HepG2 (cell line): ENCODE data around the gene PPOX. TPM values are rescaled to one million over a fixed set of nuclear protein-coding genes. Genes with fewer than 3 reads are reported as not detected.
A peak's percentile ranks its signal among the peaks of the same experiment; 100 is the strongest.

ENCODE experiments used
- FLYWCH1 ChIP-seq: sonication (generic); formaldehyde crosslinking; IDR thresholded peaks from 2 replicates; pipeline ENCODE4 v1.8.1; 2023; ENCODE audit warnings: mild to moderate bottlenecking, missing genetic modification reagents
- FOXA1 ChIP-seq, 2 experiments: fragments of 450-650 bp in 1 of 2; sonication (generic) in 1 of 2; formaldehyde crosslinking in 1 of 2; IDR thresholded peaks; 2 replicates each; pipeline versions ENCODE4 v1.4.0 to v1.6.1; 2016 to 2020; ENCODE audit warnings: missing genetic modification reagents in 1 of 2
- TAF1 ChIP-seq: sonication (generic); formaldehyde crosslinking; IDR thresholded peaks from 2 replicates; pipeline ENCODE4 v1.4.0; 2020; ENCODE audit warnings: missing genetic modification reagents
- ZFP90 ChIP-seq: sonication (generic); formaldehyde crosslinking; IDR thresholded peaks from 2 replicates; pipeline ENCODE4 v1.8.0; 2022; ENCODE audit warnings: missing genetic modification reagents, mild to moderate bottlenecking, inconsistent platforms, borderline replicate concordance
- polyA plus RNA-seq, 8 experiments: library from polyadenylated mRNA; depleted of rRNA in 3 of 8; stranded (reverse) in 7 of 8; unstranded in 1 of 8; fragments of >200 nt; fragmentation: Illumina TruSeq in 4 of 8; extraction: Trizol in 4 of 8; gene quantifications; 2 replicates each; pipeline versions ENCODE4 v1.2.1 to v1.2.3, GENCODE V29; 2011 to 2016; ENCODE audit warnings: low read depth in 4 of 8, missing spikeins in 1 of 8, mixed read lengths in 1 of 8; ENCODE audit not compliant: insufficient read depth in 1 of 8
- total RNA-seq, 5 experiments: library from RNA; depleted of rRNA; stranded (reverse); fragments of >200 nt; fragmentation: Illumina TruSeq; extraction: Trizol; gene quantifications; 2 replicates each; pipeline ENCODE4 v1.2.3, GENCODE V29; 2016; ENCODE audit warnings: low read depth in 1 of 5
- TF ChIP-seq, protein P1 (sequence below): IDR thresholded peaks from 2 replicates; pipeline ENCODE4 v1.6.1; 2012; ENCODE audit warnings: low read length, improper control_type of control experiment
- TF ChIP-seq, protein P2 (sequence below): sonication (generic); formaldehyde crosslinking; IDR thresholded peaks from one replicate; pipeline ENCODE4 v1.5.1; 2020; ENCODE audit warnings: mild to moderate bottlenecking, missing genetic modification reagents; ENCODE audit errors: not compliant biosample characterization
- TF ChIP-seq, protein P3 (sequence below): IDR thresholded peaks from 2 replicates; pipeline ENCODE4 v1.6.1; 2016; ENCODE audit warnings: missing compliant biosample characterization, missing genetic modification reagents, borderline replicate concordance
- TF ChIP-seq, protein P4 (sequence below): sonication (generic); formaldehyde crosslinking; IDR thresholded peaks from 2 replicates; pipeline ENCODE4 v1.4.0; 2020; ENCODE audit warnings: mild to moderate bottlenecking, low read depth, missing genetic modification reagents
- TF ChIP-seq, protein P5 (sequence below): sonication (generic); formaldehyde crosslinking; IDR thresholded peaks from 2 replicates; pipeline ENCODE4 v1.5.0; 2020; ENCODE audit warnings: mild to moderate bottlenecking, missing genetic modification reagents, borderline replicate concordance

The PPOX gene
- total and polyA plus RNA-seq, 2 of the 13 experiments (the other 11 are each of a cell fraction or from before 2014, with no cell fraction given): 15.5 to 27.7 TPM

DNA sequence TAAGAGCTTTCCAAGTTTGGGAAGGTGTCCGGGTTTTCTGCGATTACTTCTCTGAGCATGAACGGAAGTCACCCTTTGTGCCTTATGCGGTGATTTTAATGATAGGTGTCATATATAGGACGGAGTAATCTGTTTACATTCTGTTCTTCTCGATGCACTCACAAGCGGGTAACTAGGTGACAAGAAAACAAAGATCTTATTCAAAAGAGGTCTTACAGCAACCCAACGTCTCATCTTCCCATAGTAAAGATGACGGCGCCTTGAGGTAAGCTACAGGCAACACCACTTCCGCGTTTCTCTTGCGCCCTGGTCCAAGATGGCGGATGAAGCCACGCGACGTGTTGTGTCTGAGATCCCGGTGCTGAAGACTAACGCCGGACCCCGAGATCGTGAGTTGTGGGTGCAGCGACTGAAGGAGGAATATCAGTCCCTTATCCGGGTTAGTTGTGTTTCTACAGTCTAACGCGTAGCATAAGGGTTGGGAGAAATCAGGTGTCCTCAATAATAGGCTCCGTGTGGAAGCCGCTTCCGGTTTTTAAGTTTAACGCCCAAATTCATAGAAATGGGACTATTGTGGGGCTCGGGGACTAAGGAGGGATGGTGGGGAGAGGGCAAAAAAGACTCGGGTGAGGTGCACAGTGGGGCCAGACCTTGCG, 12.4 kb upstream of the PPOX start, which contains the start of gene UFC1 (continued):
- TF ChIP-seq, protein P1, sequence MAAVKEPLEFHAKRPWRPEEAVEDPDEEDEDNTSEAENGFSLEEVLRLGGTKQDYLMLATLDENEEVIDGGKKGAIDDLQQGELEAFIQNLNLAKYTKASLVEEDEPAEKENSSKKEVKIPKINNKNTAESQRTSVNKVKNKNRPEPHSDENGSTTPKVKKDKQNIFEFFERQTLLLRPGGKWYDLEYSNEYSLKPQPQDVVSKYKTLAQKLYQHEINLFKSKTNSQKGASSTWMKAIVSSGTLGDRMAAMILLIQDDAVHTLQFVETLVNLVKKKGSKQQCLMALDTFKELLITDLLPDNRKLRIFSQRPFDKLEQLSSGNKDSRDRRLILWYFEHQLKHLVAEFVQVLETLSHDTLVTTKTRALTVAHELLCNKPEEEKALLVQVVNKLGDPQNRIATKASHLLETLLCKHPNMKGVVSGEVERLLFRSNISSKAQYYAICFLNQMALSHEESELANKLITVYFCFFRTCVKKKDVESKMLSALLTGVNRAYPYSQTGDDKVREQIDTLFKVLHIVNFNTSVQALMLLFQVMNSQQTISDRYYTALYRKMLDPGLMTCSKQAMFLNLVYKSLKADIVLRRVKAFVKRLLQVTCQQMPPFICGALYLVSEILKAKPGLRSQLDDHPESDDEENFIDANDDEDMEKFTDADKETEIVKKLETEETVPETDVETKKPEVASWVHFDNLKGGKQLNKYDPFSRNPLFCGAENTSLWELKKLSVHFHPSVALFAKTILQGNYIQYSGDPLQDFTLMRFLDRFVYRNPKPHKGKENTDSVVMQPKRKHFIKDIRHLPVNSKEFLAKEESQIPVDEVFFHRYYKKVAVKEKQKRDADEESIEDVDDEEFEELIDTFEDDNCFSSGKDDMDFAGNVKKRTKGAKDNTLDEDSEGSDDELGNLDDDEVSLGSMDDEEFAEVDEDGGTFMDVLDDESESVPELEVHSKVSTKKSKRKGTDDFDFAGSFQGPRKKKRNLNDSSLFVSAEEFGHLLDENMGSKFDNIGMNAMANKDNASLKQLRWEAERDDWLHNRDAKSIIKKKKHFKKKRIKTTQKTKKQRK: no peak
- TF ChIP-seq, protein P2, sequence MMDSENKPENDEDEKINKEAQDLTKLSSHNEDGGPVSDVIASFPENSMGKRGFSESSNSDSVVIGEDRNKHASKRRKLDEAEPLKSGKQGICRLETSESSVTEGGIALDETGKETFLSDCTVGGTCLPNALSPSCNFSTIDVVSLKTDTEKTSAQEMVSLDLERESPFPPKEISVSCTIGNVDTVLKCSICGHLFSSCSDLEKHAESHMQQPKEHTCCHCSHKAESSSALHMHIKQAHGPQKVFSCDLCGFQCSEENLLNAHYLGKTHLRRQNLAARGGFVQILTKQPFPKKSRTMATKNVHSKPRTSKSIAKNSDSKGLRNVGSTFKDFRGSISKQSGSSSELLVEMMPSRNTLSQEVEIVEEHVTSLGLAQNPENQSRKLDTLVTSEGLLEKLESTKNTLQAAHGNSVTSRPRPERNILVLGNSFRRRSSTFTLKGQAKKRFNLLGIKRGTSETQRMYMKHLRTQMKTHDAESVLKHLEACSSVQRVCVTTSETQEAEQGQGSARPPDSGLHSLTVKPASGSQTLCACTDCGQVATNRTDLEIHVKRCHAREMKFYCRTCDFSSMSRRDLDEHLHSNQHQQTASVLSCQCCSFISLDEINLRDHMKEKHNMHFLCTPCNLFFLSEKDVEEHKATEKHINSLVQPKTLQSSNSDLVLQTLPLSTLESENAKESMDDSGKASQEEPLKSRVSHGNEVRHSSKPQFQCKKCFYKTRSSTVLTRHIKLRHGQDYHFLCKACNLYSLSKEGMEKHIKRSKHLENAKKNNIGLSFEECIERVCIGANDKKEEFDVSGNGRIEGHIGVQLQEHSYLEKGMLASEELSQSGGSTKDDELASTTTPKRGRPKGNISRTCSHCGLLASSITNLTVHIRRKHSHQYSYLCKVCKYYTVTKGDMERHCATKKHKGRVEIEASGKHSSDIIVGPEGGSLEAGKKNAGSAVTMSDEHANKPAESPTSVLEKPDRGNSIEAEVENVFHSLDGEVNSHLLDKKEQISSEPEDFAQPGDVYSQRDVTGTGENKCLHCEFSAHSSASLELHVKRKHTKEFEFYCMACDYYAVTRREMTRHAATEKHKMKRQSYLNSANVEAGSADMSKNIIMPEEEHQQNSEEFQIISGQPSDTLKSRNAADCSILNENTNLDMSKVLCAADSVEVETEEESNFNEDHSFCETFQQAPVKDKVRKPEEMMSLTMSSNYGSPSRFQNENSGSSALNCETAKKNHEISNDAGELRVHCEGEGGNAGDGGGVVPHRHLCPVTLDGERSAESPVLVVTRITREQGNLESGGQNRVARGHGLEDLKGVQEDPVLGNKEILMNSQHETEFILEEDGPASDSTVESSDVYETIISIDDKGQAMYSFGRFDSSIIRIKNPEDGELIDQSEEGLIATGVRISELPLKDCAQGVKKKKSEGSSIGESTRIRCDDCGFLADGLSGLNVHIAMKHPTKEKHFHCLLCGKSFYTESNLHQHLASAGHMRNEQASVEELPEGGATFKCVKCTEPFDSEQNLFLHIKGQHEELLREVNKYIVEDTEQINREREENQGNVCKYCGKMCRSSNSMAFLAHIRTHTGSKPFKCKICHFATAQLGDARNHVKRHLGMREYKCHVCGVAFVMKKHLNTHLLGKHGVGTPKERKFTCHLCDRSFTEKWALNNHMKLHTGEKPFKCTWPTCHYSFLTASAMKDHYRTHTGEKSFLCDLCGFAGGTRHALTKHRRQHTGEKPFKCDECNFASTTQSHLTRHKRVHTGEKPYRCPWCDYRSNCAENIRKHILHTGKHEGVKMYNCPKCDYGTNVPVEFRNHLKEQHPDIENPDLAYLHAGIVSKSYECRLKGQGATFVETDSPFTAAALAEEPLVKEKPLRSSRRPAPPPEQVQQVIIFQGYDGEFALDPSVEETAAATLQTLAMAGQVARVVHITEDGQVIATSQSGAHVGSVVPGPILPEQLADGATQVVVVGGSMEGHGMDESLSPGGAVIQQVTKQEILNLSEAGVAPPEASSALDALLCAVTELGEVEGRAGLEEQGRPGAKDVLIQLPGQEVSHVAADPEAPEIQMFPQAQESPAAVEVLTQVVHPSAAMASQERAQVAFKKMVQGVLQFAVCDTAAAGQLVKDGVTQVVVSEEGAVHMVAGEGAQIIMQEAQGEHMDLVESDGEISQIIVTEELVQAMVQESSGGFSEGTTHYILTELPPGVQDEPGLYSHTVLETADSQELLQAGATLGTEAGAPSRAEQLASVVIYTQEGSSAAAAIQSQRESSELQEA (CRISPR knock-in tag): no peak
- TF ChIP-seq, protein P3, sequence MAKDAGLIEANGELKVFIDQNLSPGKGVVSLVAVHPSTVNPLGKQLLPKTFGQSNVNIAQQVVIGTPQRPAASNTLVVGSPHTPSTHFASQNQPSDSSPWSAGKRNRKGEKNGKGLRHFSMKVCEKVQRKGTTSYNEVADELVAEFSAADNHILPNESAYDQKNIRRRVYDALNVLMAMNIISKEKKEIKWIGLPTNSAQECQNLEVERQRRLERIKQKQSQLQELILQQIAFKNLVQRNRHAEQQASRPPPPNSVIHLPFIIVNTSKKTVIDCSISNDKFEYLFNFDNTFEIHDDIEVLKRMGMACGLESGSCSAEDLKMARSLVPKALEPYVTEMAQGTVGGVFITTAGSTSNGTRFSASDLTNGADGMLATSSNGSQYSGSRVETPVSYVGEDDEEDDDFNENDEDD (CRISPR knock-in tag): no peak; the same call in 1 of the 2 replicates
- TF ChIP-seq TAF1 (CRISPR knock-in tag): peak; percentile 95
- TF ChIP-seq ZFP90 (CRISPR knock-in tag): no peak; the same call in 1 of the 2 replicates
- TF ChIP-seq, protein P4, sequence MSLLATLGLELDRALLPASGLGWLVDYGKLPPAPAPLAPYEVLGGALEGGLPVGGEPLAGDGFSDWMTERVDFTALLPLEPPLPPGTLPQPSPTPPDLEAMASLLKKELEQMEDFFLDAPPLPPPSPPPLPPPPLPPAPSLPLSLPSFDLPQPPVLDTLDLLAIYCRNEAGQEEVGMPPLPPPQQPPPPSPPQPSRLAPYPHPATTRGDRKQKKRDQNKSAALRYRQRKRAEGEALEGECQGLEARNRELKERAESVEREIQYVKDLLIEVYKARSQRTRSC (CRISPR knock-in tag): 0 out of 2 replicates have a peak, but pooled peaks have one; percentile 23
- TF ChIP-seq FOXA1 (IDR thresholded peaks at IDR 0.05): no peak
- no peak for TF ChIP-seq FOXA1 (CRISPR knock-in tag; IDR thresholded peaks at IDR 0.05)
- no peak for TF ChIP-seq FLYWCH1
- TF ChIP-seq, protein P5, sequence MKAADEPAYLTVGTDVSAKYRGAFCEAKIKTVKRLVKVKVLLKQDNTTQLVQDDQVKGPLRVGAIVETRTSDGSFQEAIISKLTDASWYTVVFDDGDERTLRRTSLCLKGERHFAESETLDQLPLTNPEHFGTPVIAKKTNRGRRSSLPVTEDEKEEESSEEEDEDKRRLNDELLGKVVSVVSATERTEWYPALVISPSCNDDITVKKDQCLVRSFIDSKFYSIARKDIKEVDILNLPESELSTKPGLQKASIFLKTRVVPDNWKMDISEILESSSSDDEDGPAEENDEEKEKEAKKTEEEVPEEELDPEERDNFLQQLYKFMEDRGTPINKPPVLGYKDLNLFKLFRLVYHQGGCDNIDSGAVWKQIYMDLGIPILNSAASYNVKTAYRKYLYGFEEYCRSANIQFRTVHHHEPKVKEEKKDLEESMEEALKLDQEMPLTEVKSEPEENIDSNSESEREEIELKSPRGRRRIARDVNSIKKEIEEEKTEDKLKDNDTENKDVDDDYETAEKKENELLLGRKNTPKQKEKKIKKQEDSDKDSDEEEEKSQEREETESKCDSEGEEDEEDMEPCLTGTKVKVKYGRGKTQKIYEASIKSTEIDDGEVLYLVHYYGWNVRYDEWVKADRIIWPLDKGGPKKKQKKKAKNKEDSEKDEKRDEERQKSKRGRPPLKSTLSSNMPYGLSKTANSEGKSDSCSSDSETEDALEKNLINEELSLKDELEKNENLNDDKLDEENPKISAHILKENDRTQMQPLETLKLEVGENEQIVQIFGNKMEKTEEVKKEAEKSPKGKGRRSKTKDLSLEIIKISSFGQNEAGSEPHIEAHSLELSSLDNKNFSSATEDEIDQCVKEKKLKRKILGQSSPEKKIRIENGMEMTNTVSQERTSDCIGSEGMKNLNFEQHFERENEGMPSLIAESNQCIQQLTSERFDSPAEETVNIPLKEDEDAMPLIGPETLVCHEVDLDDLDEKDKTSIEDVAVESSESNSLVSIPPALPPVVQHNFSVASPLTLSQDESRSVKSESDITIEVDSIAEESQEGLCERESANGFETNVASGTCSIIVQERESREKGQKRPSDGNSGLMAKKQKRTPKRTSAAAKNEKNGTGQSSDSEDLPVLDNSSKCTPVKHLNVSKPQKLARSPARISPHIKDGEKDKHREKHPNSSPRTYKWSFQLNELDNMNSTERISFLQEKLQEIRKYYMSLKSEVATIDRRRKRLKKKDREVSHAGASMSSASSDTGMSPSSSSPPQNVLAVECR: peak; percentile 80; the same call in 1 of the 2 replicates
